Thymus (tissue), 11 donors: ENCODE results near the gene RSBN1. TPM values are rescaled to one million over a fixed set of nuclear protein-coding genes. Genes with fewer than 3 reads are reported as not detected.
"Not testable (repeated sequence)": the region's sequence is repeated elsewhere in the genome, so short reads cannot be mapped to it uniquely, and the experiment has no call there.

Source experiments
- DNase-seq, 9 donors: peaks; one replicate each; pipeline ENCODE4 v3.0.0-alpha.2; 2013; ENCODE audit warnings: low spot score in 9 of 9, low read depth in 6 of 9, missing footprints in 1 of 9
- H3K27ac ChIP-seq, 2 donors: one replicate each; pipeline ENCODE4 v1.5.1; 2013; ENCODE audit warnings: control low read depth in 1 of 2, low read depth in 1 of 2, low read length in 1 of 2, mild to moderate bottlenecking in 1 of 2, moderate library complexity in 1 of 2
- H3K27me3 ChIP-seq, 2 donors: one replicate each; pipeline ENCODE4 v1.5.1; 2013; ENCODE audit warnings: low read length in 1 of 2; ENCODE audit not compliant: control insufficient read depth in 2 of 2, insufficient read depth in 1 of 2
- H3K36me3 ChIP-seq, 2 donors: one replicate each; pipeline ENCODE4 v1.5.1; 2013; ENCODE audit warnings: low read length in 1 of 2, mild to moderate bottlenecking in 1 of 2, moderate library complexity in 1 of 2; ENCODE audit not compliant: control insufficient read depth in 2 of 2, insufficient read depth in 2 of 2
- H3K4me1 ChIP-seq, 2 donors: one replicate each; pipeline ENCODE4 v1.5.1; 2013; ENCODE audit warnings: low read length in 2 of 2; ENCODE audit not compliant: control insufficient read depth in 2 of 2, insufficient read depth in 2 of 2
- H3K4me3 ChIP-seq, 2 donors: one replicate each; pipeline ENCODE4 v1.5.1; 2013; ENCODE audit warnings: low read length in 2 of 2, control low read depth in 1 of 2, mild to moderate bottlenecking in 1 of 2
- H3K9me3 ChIP-seq, 2 donors: one replicate each; pipeline ENCODE4 v1.5.1; 2013; ENCODE audit warnings: low read length in 1 of 2, mild to moderate bottlenecking in 1 of 2; ENCODE audit not compliant: control insufficient read depth in 2 of 2, insufficient read depth in 1 of 2
- WGBS: extraction: QIAGEN DNeasy Blood & Tissue Kit; methylation state at CpG from one replicate; pipeline ENCODE4 v1.1.7; 2013; 5-methylcytosine and 5-hydroxymethylcytosine counted together
- polyA plus RNA-seq: library from polyadenylated mRNA; stranded (reverse); fragments of 200-250 nt; gene quantifications from one replicate; pipeline ENCODE4 v1.2.3, GENCODE V29; 2013
- total RNA-seq: library from RNA; stranded (reverse); fragments of 120-200 nt; gene quantifications from one replicate; pipeline ENCODE4 v1.2.4, GENCODE V29; 2013
- donor health status: healthy.

RSBN1 gene
- total and polyA plus RNA-seq, 2 donors = 11.6 to 19.1 TPM

GRCh38 chr1:113856401-113856790, 44.1 kb upstream of the RSBN1 start:
- 97% methylated on average over 2 of the region's 2 CpGs for WGBS
- no peak for DNase-seq
- H3K9me3 ChIP-seq = no peaks in the 10 kb centered on the region
- H3K4me1 ChIP-seq = peaks cover 0 to 2% of the 10 kb centered on the region in 2 donors
- H3K27ac ChIP-seq = no peak overlapping the region
- no peaks in the 10 kb centered on the region for H3K27me3 ChIP-seq
- H3K4me3 ChIP-seq = no peak overlapping the region
- peaks cover 24 to 25% of the 10 kb centered on the region in 2 donors for H3K36me3 ChIP-seq

DNA sequence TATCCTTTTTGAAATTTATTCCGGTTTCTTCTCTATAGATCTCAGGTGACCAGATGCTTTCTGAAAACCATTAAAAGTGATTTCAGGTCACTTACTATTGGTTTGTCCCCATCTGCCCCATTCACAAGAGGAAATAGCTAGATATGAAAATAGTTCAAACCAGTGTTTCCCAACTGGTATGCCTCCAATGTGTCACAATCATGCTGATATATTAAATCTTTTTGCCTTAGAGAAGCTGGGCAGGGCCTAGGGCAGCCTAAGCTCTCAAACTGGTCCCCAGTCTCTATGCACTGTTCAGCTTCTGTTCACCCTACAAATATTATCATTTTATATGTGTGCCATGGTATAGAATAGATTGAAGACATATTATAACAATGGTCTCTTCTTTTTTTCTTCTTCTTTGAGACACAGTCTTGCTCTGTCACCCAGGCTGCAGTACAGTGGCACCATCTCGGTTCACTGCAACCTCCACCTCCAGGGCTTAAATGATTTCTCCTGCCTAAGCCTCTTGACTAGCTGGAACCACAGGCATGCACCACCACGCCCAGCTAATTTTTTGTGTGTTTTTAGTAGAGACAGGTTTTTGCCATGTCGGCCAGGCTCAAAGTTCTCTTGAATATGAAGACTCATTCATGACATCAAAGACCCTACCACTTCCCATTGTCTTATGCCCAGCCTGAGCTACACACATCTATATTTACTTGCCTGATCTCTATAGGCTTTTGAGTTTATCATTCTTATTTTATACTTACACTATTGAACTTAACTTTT, 43.5 kb upstream of the RSBN1 start:
- Histone ChIP-seq H3K4me1 (peaks cover 0 to 2% of the 10 kb centered on the region in 2 donors), H3K27ac (no peak overlapping the region), H3K27me3 (no peaks in the 10 kb centered on the region), H3K9me3 (no peaks in the 10 kb centered on the region), H3K36me3 (peaks cover 24 to 25% of the 10 kb centered on the region in 2 donors), H3K4me3 (no peak overlapping the region)
- no peak for DNase-seq
- 94% methylated on average over 4 of the region's 4 CpGs for WGBS

- Histone ChIP-seq H3K4me1 (no peaks in the 10 kb centered on the region), H3K9me3 (no peaks in the 10 kb centered on the region), H3K4me3 (no peak overlapping the region), H3K27me3 (no peaks in the 10 kb centered on the region), H3K36me3 (peaks cover 24 to 25% of the 10 kb centered on the region in 2 donors), H3K27ac (no peak overlapping the region)
- 54% methylated on average over 1 of the region's 1 CpG for WGBS
- DNase-seq = no peak
Measured at GRCh38 chr1:113854234-113854633, 42.0 kb upstream of the RSBN1 start.

DNA sequence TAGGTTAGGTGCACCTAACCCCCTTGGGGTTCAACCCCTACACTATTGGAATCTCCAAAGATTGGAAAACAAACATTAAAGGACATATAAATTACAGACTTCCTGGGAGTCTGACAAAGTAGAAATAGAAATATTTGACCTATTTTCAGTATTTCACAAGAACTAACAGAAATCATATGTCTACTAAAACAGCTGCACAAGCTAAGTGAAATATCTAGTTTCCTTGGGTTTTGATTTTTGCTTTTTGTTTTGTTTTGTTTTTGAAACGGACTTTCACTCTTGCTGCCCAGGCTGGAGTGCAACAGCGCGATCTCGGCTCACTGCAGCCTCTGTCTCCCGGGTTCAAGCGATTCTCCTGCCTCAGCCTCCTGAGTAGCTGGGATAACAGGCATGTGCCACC, 40.4 kb upstream of the RSBN1 start:
- WGBS = 95% methylated on average over 6 of the region's 6 CpGs
- H3K9me3 ChIP-seq, H3K27me3 ChIP-seq, H3K4me1 ChIP-seq, H3K27ac ChIP-seq, DNase-seq, H3K4me3 ChIP-seq: not testable (repeated sequence)
- peaks cover 20% of the 10 kb centered on the region in 2 donors for H3K36me3 ChIP-seq

- Histone ChIP-seq H3K36me3 (peaks cover 17% of the 10 kb centered on the region in 2 donors), H3K27ac (no peak overlapping the region)
- WGBS = 85% methylated on average over 3 of the region's 3 CpGs
Measured at GRCh38 chr1:113850127-113850796, 38.0 kb upstream of the RSBN1 start.

GRCh38 chr1:113849072-113849471, 36.8 kb upstream of the RSBN1 start:
- no peak overlapping the region for H3K4me3 ChIP-seq
- H3K4me1 ChIP-seq = no peaks in the 10 kb centered on the region
- H3K27me3 ChIP-seq = no peaks in the 10 kb centered on the region
- H3K36me3 ChIP-seq = peaks cover 10 to 14% of the 10 kb centered on the region in 2 donors
- peaks cover 1 to 3% of the 10 kb centered on the region in 2 donors for H3K9me3 ChIP-seq
- no peak overlapping the region for H3K27ac ChIP-seq
- no peak for DNase-seq

More at GRCh38 chr1:113850127-113850796, 38.0 kb upstream of the RSBN1 start:
- Histone ChIP-seq H3K4me3 (no peak overlapping the region), H3K4me1 (no peaks in the 10 kb centered on the region), H3K9me3 (peaks cover 1 to 3% of the 10 kb centered on the region in 2 donors), H3K27me3 (no peaks in the 10 kb centered on the region)
- DNase-seq = peak in 1 of 9 donors; percentile 33

DNA sequence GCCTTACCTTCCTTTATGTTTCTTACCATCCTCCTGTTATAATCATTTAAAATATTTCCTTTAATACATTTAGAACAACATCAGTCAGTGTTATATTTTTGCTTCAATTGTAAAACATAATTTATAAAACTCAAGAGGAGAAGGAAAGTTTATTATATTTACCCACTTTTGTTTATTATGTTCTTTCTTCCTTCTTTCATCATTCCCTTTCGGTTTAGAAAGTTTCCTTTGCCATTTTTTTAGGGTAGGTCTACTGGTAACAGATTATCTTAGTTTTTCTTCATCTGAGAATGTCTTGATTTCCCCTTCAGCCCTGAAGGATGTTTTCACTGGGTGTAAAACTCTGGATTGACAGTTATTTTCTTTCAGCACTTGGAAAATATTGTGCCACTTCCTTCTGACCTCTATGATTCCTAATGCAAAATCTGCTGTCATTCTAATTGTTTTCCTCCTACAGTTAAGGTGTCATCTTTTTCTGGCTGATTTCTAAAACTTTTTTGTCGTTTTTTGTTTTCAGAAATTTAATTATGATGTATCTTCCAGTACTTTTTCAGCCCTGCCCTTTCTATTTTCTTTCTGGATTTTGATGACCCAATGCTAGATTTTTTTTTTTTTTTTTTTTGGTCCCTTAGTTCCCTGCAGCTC, 34.2 kb upstream of the RSBN1 start:
- Histone ChIP-seq H3K9me3 (peaks cover 1 to 3% of the 10 kb centered on the region in 2 donors), H3K27ac (no peak overlapping the region), H3K4me3 (no peak overlapping the region), H3K4me1 (no peaks in the 10 kb centered on the region), H3K36me3 (peaks cover 16 to 23% of the 10 kb centered on the region in 2 donors), H3K27me3 (no peaks in the 10 kb centered on the region)
- WGBS = 96% methylated on average over 2 of the region's 2 CpGs
- DNase-seq = no peak

- Histone ChIP-seq H3K9me3 (no peaks in the 10 kb centered on the region), H3K4me1 (no peaks in the 10 kb centered on the region), H3K27me3 (no peaks in the 10 kb centered on the region), H3K36me3 (peaks cover 13 to 21% of the 10 kb centered on the region in 2 donors), H3K27ac (no peak overlapping the region), H3K4me3 (no peak overlapping the region)
- DNase-seq = no peak
- WGBS = 100% methylated on average over 1 of the region's 1 CpG
Measured at GRCh38 chr1:113836534-113836933, 24.3 kb upstream of the RSBN1 start.
